ENCODE data around the gene NOL3. TPM values are rescaled to one million over a fixed set of nuclear protein-coding genes. Genes with fewer than 3 reads are reported as not detected.

NOL3 gene
- total and polyA plus RNA-seq, 2 of the 13 experiments (the other 11 are each of a cell fraction or from before 2014, with no cell fraction given) = 5.7 to 20.5 TPM

GRCh38 chr16:67155295-67156142 is 14.8 kb upstream of the NOL3 start (continued):
- TF ChIP-seq ZNF318 (CRISPR knock-in tag; IDR thresholded peaks at IDR 0.05) (0 out of 2 replicates have a peak, but pooled peaks have one; percentile 60), CTCF (CRISPR knock-in tag; IDR thresholded peaks at IDR 0.05) (peak; percentile 94), IRF9 (CRISPR knock-in tag; IDR thresholded peaks at IDR 0.05; ENCODE audit: borderline replicate concordance) (peak; percentile 81; the same call in 1 of the 2 replicates), TAF15 (IDR thresholded peaks at IDR 0.05; ENCODE audit: low read depth, low read length, poor library complexity, severe bottlenecking) (peak; percentile 46), ZNF383 (CRISPR knock-in tag; IDR thresholded peaks at IDR 0.05; ENCODE audit: borderline replicate concordance) (0 out of 2 replicates have a peak, but pooled peaks have one; percentile 47), ZNF331 (CRISPR knock-in tag; IDR thresholded peaks at IDR 0.05) (peak; percentile 71), KDM2A (CRISPR knock-in tag; IDR thresholded peaks at IDR 0.05; ENCODE audit: borderline replicate concordance, low read depth) (peak; percentile 76; the same call in 1 of the 2 replicates), MXI1 (IDR thresholded peaks at IDR 0.05; ENCODE audit: borderline replicate concordance, low read depth, low read length) (peak; percentile 62; the same call in 1 of the 3 replicates), LRRFIP1 (CRISPR knock-in tag; conservative IDR thresholded peaks at IDR 0.05) (no peak), MTERF4 (CRISPR knock-in tag; IDR thresholded peaks at IDR 0.05) (peak; percentile 66), ZNF563 (CRISPR knock-in tag; IDR thresholded peaks at IDR 0.05) (peak; percentile 82; the same call in 1 of the 2 replicates)
